CD14-positive monocyte (primary cell): Measurements from ENCODE around the gene MAN1C1. TPM values are rescaled to one million over a fixed set of nuclear protein-coding genes. Genes with fewer than 3 reads are reported as not detected.

Experiments used
- DNase-seq, 3 donors: peaks; one replicate each; pipeline ENCODE4 v3.0.0-alpha.2; 2011 to 2022
- H2AFZ ChIP-seq: 2 replicates; pipeline ENCODE4 v1.6.0; 2012; ENCODE audit warnings: mild to moderate bottlenecking, low read depth, low read length, inconsistent platforms; ENCODE audit not compliant: insufficient read depth, poor library complexity, severe bottlenecking
- H3K27ac ChIP-seq, 2 donors: 1 replicate in 1 of 2; 2 replicates in 1 of 2; pipeline ENCODE4 v1.5.1; 2012 to 2013; ENCODE audit warnings: low read length in 2 of 2, control low read depth in 1 of 2, inconsistent platforms in 1 of 2, low read depth in 1 of 2, mild to moderate bottlenecking in 1 of 2
- H3K27me3 ChIP-seq, 2 donors: one replicate each; pipeline versions ENCODE4 v1.6.0 to v1.6.1; 2011 to 2013; ENCODE audit warnings: low read length in 2 of 2; ENCODE audit not compliant: control insufficient read depth in 2 of 2, insufficient read depth in 2 of 2
- H3K36me3 ChIP-seq, 2 donors: replicated peaks in 1 of 2; 1 replicate in 1 of 2; 2 replicates in 1 of 2; pipeline versions ENCODE4 v1.5.1 to v1.6.1; 2012 to 2013; ENCODE audit warnings: low read length in 2 of 2, control low read depth in 1 of 2, inconsistent platforms in 1 of 2, mild to moderate bottlenecking in 1 of 2; ENCODE audit not compliant: insufficient read depth in 2 of 2, control insufficient read depth in 1 of 2
- H3K4me1 ChIP-seq, 2 donors: 1 replicate in 1 of 2; 2 replicates in 1 of 2; pipeline versions ENCODE4 v1.5.1 to v1.6.1; 2012 to 2013; ENCODE audit warnings: low read length in 2 of 2, control low read depth in 1 of 2, inconsistent platforms in 1 of 2, mild to moderate bottlenecking in 1 of 2, moderate library complexity in 1 of 2; ENCODE audit not compliant: insufficient read depth in 2 of 2, control insufficient read depth in 1 of 2
- H3K4me2 ChIP-seq: replicated peaks from 2 replicates; pipeline ENCODE3; 2012; ENCODE audit warnings: low read length, moderate library complexity, mild to moderate bottlenecking; ENCODE audit not compliant: poor library complexity, severe bottlenecking; ENCODE audit errors: extremely low read depth
- H3K4me3 ChIP-seq, 3 experiments: fragments of 200-600 bp in 1 of 3; sonication (generic) in 1 of 3; replicated peaks in 1 of 3; 1 replicate in 2 of 3; 2 replicates in 1 of 3; pipeline ENCODE4 v1.5.1; 2011 to 2013; ENCODE audit warnings: low read length in 3 of 3, mild to moderate bottlenecking in 3 of 3, control low read depth in 2 of 3, low read depth in 2 of 3, inconsistent platforms in 1 of 3, moderate library complexity in 1 of 3
- H3K79me2 ChIP-seq: 2 replicates; pipeline ENCODE4 v1.6.0; 2012; ENCODE audit warnings: mild to moderate bottlenecking, control low read depth, inconsistent platforms, low read length, moderate library complexity; ENCODE audit not compliant: insufficient read depth
- H3K9ac ChIP-seq: 2 replicates; pipeline ENCODE4 v1.6.0; 2017; ENCODE audit warnings: low read length, mild to moderate bottlenecking; ENCODE audit not compliant: insufficient read depth, poor library complexity, severe bottlenecking
- H3K9me3 ChIP-seq, 2 donors: replicated peaks in 1 of 2; 1 replicate in 1 of 2; 2 replicates in 1 of 2; pipeline versions ENCODE4 v1.5.1 to v1.6.1; 2012 to 2013; ENCODE audit warnings: low read length in 2 of 2, control low read depth in 1 of 2; ENCODE audit not compliant: control insufficient read depth in 1 of 2, insufficient read depth in 1 of 2
- H4K20me1 ChIP-seq: 2 replicates; pipeline ENCODE4 v1.6.0; 2012; ENCODE audit warnings: mild to moderate bottlenecking, low read length, control low read depth, moderate library complexity; ENCODE audit not compliant: insufficient read depth
- H3K27ac Mint-ChIP-seq, 7 donors: one replicate each; pipeline ENCODE4 v1.8.0; 2020; ENCODE audit warnings: mild to moderate bottlenecking in 7 of 7, mixed read lengths in 7 of 7, moderate library complexity in 6 of 7, inconsistent platforms in 2 of 7
- H3K27me3 Mint-ChIP-seq, 3 donors: one replicate each; pipeline ENCODE4 v1.8.0; 2021 to 2022; ENCODE audit warnings: low read depth in 3 of 3, mild to moderate bottlenecking in 3 of 3, mixed read lengths in 3 of 3, moderate library complexity in 3 of 3, inconsistent platforms in 1 of 3
- H3K36me3 Mint-ChIP-seq, 2 donors: one replicate each; pipeline ENCODE4 v1.8.0; 2020; ENCODE audit warnings: mixed read lengths in 2 of 2, inconsistent platforms in 1 of 2, mild to moderate bottlenecking in 1 of 2
- H3K4me1 Mint-ChIP-seq: one replicate; pipeline ENCODE4 v1.8.0; 2020; ENCODE audit warnings: mild to moderate bottlenecking, mixed read lengths
- H3K4me3 Mint-ChIP-seq, 2 donors: one replicate each; pipeline ENCODE4 v1.8.0; 2020; ENCODE audit warnings: mild to moderate bottlenecking in 2 of 2, mixed read lengths in 2 of 2, moderate library complexity in 1 of 2
- H3K9me3 Mint-ChIP-seq, 7 donors: one replicate each; pipeline ENCODE4 v1.8.0; 2020 to 2022; ENCODE audit warnings: mixed read lengths in 7 of 7, mild to moderate bottlenecking in 6 of 7, moderate library complexity in 6 of 7, inconsistent platforms in 2 of 7
- CTCF ChIP-seq: fragments of 200-600 bp; IDR thresholded peaks from one replicate; pipeline ENCODE4 v1.8.0; 2022; ENCODE audit warnings: antibody characterized with exemption, mild to moderate bottlenecking
- WGBS: methylation state at CpG from one replicate; pipeline ENCODE4 v1.1.5; 2013; ENCODE audit warnings: missing lambda C conversion rate; ENCODE audit not compliant: insufficient coverage; 5-methylcytosine and 5-hydroxymethylcytosine counted together
- intact Hi-C, 2 donors: fragments of 100-400 bp; cut with micrococcal nuclease; formaldehyde crosslinking; loops; one replicate each; pipeline versions ENCODE4 v1.15.0 to v1.15.1; 2023
- polyA plus RNA-seq, 3 donors: library from polyadenylated mRNA; depleted of rRNA in 1 of 3; unstranded in 2 of 3; stranded (reverse) in 1 of 3; fragments of 300-500 nt in 2 of 3; fragments of >200 nt in 1 of 3; fragmentation: Illumina TruSeq in 2 of 3; gene quantifications; 1 replicate in 2 of 3; 2 replicates in 1 of 3; pipeline ENCODE4 v1.2.3, GENCODE V29; 2012 to 2021

Gene MAN1C1
- polyA plus RNA-seq, 3 donors = 1.2 to 7.2 (median 1.7) TPM

DNA sequence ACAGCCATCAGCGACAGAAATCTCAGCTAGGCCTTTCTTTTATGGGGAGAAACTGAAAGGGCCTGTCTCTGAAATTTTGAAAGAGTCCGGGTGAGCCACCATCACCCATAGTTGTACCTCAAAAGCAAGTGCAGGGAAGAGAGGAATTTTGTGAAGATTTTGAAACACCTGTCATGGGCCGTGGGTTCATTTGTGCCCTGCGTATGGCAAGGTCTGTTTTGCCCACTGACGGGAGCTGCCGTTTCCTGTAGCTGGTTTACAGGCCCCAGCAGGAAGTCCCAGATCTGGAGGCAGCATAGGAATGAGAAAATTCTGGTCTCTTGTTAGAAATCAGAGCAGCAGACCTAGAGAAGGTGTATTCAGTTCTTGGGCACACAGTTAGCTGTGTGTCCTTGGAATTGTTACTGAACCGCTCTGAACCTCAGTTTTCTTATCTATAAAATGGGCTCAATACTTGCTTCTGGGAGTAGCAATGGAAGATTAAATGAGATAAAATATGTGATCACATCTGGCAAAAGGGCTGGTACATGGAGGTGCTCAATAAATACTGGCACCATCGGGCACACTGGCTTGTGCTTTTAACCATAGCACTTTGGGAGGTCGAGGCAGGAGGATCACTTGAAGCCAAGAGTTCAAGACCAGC, 52.5 kb downstream of the MAN1C1 start:
- no peak overlapping the region for H3K27ac Mint-ChIP-seq
- H3K36me3 Mint-ChIP-seq = peaks cover 9 to 12% of the 10 kb centered on the region in 2 donors
- H3K4me1 Mint-ChIP-seq = no peaks in the 10 kb centered on the region
- Histone ChIP-seq H3K27me3 (no peaks in the 10 kb centered on the region), H4K20me1 (peaks cover 5% of the 10 kb centered on the region), H3K79me2 (no peaks in the 10 kb centered on the region), H3K4me3 (no peak overlapping the region), H3K4me1 (no peaks in the 10 kb centered on the region), H3K27ac (no peak overlapping the region), H3K4me2 (no peak overlapping the region), H2AFZ (no peak overlapping the region), H3K36me3 (no peaks in the 10 kb centered on the region), H3K9ac (no peak overlapping the region), H3K9me3 (no peaks in the 10 kb centered on the region)
- DNase-seq = no peak
- WGBS = 57% methylated on average over 6 of the region's 9 CpGs
- H3K4me3 Mint-ChIP-seq = no peak overlapping the region
- no peak for TF ChIP-seq CTCF
- intact Hi-C loops = no loop called here
- peaks cover 0 to 6% (median 2%) of the 10 kb centered on the region in 7 donors for H3K9me3 Mint-ChIP-seq
- no peaks in the 10 kb centered on the region for H3K27me3 Mint-ChIP-seq

DNA sequence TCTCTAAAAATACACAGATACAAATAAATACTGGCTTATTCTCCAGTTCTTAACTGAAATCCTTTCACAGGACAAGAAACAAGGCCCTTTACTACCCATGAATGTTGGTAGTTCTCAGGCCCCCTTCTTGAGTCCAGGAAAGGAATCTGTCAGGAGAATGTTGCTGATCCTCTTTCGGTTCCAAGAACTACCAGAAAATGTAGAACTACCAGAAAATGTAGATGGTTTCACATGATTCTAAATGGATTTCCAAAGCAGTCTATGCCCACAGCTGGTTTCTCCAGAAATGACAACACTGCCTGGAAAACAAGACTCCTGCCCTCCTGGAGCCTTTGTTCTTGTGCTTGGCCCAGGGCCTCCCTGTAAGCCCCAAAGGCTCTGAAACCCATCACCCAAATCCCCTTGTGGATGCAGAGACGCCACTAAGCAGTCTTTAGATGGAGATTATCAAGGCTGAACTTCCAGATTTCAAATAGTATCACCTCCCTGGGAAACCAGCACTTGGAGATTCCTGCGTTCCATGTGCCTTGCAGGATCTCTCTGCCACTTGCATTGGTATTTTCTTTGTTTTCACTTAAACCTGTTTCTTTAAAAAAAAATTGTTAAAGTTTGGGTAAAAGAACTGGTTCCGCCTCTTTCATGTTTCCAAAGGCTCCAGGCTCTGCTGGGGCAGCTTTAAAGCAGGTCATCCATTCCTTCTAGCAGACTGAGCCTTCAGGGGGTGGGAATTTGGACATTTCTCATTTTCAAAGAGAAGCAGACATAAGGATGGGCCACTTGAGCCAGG, 53.4 kb downstream of the MAN1C1 start:
- H3K9ac ChIP-seq = no peak overlapping the region
- H3K4me2 ChIP-seq = no peak overlapping the region
- intact Hi-C loops = no loop called here
- no peak overlapping the region for H3K4me3 ChIP-seq
- peaks cover 13% of the 10 kb centered on the region for H4K20me1 ChIP-seq
- peaks cover 9% of the 10 kb centered on the region in 2 donors for H3K36me3 Mint-ChIP-seq
- no peaks in the 10 kb centered on the region for H3K4me1 Mint-ChIP-seq
- no peak overlapping the region for H2AFZ ChIP-seq
- no peaks in the 10 kb centered on the region for H3K79me2 ChIP-seq
- H3K4me1 ChIP-seq = no peaks in the 10 kb centered on the region
- no peaks in the 10 kb centered on the region for H3K27me3 ChIP-seq
- H3K27ac ChIP-seq = no peak overlapping the region
- DNase-seq = no peak
- H3K27ac Mint-ChIP-seq = no peak overlapping the region
- no peaks in the 10 kb centered on the region for H3K9me3 ChIP-seq
- peaks cover 0 to 2% (median 0%) of the 10 kb centered on the region in 3 donors for H3K27me3 Mint-ChIP-seq
- H3K9me3 Mint-ChIP-seq = peaks cover 0 to 6% (median 2%) of the 10 kb centered on the region in 7 donors
- no peaks in the 10 kb centered on the region for H3K36me3 ChIP-seq
- H3K4me3 Mint-ChIP-seq = no peak overlapping the region
- 80% methylated on average over 1 of the region's 4 CpGs for WGBS
- no peak for TF ChIP-seq CTCF
